ENCODE measurements around the gene HMCN1. TPM values are rescaled to one million over a fixed set of nuclear protein-coding genes. Genes with fewer than 3 reads are reported as not detected.

The HMCN1 gene
- total RNA-seq, 1 donor from 2014 or later = 24.7 TPM

DNA sequence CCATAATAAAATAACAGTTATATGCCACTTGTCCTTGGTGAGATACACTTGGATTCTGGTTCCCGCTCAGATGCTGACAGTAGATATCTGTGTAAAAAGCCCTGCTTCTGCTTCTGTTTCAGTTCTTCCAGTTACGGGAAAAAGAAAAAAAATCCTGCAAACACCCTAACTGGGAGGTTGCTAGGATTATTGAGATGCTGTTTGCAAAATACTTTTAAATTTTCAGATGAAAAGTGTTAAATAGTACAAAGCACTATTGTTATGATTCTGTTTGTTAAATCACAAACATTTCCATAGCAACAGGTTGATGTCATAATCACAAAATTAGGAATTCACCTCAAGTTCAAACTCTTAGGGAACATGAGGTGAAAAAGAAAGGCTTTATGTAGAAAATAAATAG lies 232.3 kb downstream of the HMCN1 start:
- peak; percentile 39 for DNase-seq

DNA sequence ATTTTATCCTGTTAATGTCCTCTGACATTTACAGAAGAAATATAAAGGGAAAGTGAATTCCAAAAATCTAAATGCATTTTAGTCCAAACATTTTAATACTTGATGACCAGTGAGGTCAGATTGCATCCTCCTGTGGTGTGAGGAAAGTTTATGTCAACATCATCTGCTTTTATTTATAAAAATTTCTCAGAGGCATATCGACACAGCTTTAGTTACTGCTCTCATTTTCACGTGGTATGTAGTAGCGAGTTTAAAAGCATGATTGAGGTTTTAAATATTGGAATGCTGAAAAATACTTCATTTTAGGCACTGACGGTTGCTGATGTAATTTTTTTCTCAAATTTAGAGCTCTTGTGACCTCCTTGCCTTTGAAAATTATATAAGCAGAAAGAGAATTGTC lies 234.8 kb downstream of the HMCN1 start:
- DNase-seq = peak; percentile 24

DNA sequence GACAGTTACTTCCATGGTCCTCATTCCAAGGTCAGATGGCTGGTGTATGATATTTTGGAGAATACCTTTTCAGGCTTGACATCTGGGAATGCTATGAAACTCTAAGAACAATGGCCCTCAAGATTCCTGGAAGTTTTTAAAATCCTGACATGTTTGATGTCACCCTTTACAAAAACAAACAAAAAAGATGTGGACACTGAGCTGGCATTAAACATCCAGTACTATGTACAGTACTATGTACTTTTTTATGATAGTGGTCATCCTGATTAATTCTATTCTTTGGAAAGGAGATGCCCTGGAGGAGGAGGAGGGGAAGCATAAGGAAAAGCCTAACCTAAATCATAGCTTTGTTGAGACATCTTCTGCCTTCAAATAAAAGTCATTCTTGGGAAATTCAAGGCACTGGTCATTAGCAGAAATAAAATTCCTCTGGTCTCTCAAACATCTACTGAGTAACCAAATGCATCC lies 235.4 kb downstream of the HMCN1 start:
- DNase-seq = no peak

DNA sequence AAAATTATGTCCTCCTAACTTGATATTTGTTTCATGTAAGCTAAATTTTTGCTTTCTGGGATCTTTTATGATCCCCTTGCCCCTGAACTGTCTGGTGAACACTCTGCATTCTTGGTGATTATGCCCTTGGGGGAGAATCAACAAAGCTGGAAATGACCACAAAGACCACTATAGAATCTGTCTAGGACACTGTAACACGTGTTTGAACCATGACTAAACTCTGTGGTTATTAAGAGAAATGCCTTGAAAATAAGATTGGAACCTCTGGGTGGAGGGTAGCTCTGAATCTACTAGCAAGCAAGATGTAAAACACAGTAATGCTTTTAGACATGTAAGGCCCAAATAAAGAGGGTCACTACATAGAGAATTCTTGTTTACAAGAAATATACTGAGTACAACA lies 237.5 kb downstream of the HMCN1 start:
- DNase-seq = no peak

DNA sequence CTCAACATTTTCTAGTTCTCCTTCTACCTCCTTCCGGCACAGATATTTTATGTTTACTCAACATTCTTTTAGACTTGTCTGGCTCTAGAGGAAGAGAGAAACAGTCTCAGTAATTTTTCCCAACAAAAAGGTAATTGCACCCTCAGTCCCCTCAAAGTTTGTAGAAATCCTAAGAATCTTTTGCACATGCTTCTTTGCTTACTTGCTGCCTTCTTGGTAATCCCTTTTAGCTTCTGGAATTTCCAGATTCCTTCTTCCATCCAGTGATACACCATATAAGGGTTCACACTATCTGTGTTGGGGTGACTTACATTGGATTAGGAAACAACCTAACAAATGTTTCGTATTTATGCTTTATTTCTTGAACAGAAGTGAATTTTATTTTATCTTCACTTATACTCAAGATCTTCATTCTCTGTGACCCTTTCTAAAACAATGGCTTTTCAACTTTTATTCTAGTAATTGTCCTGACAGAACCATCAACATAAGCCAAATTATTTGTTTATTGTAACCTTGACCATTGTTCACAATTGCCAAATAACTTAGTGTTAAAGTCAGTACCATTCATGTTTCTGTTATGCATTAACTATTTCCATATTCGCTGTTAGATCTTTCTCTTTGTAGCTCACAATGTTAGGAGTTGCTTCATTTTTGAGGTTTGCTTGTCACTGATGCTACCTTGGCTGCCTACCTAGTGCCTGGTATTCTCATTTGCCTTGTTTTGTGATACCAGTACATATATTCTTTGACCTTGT lies 238.1 kb downstream of the HMCN1 start:
- no peak for DNase-seq

DNA sequence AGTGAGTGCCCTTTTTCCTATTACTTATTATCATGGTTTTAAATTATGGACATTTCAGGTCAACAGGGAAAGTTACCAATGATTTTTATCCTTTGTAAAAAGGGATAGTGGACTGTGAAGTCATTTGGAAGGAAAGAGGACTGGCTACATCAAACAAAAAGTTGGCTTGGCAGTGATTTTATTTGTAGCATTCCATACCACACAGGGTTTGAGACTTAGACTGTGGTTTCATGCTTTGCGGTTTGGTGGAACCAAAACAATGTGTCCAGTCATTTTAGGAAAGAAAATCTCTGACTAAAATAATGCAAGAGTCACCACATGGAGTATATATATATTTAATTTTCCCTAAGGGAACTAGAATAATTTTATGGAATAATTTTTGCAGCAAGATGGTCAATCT lies 239.5 kb downstream of the HMCN1 start:
- DNase-seq = no peak

DNA sequence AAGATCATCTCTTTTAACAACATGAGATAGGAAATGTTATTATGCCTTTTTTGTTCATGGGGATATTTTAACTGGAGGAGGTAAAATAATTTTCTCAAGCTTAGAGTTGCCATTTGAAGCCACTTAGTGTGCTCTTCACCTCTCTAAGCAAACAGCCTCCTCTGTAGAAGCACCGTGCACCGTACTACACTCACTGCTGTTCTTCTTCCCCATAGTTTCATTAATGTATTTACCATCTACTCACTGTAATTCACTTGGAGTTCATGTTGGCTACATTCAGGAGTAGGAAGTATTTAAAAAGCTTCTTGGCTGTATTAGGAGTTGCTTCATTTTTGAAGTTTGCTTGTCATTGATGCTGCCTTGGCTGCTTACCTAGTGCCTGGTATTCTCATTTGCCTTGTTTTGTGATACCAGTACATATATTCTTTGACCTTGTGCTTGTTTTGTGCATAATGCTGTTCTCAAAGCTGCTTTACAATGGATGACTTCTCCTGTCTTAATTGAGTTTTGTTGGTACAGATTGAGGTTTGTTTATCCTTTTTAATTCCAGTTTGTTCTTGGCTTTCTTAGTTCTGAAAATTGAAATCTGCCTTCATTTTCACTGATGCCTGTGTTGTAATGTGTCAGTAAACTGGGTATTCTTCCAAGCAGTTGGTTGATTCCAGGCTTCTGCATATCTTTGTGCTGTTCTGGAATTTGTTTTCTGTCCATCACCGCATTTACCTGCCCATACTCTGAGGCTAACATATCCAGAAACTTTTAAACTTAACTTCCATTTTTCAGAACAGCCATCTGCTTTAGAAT lies 240.4 kb downstream of the HMCN1 start:
- DNase-seq = peak; percentile 31

DNA sequence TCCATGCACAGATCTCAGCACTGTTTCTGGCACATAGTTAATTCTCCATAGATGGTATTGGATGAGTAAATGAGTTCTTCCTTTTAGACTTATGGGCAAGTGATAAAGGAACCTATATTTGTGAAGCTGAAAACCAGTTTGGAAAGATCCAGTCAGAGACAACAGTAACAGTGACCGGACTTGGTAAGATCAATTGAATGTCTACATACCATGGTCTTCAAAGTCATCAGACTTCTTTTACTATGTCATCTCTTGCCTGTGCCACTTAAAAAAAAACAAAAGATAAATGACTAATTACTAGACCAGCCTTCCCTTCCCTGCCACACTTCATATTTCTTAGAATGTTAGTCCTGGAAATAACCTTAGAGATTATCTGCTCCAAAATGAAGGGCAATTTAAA lies 246.7 kb downstream of the HMCN1 start:
- DNase-seq = no peak

DNA sequence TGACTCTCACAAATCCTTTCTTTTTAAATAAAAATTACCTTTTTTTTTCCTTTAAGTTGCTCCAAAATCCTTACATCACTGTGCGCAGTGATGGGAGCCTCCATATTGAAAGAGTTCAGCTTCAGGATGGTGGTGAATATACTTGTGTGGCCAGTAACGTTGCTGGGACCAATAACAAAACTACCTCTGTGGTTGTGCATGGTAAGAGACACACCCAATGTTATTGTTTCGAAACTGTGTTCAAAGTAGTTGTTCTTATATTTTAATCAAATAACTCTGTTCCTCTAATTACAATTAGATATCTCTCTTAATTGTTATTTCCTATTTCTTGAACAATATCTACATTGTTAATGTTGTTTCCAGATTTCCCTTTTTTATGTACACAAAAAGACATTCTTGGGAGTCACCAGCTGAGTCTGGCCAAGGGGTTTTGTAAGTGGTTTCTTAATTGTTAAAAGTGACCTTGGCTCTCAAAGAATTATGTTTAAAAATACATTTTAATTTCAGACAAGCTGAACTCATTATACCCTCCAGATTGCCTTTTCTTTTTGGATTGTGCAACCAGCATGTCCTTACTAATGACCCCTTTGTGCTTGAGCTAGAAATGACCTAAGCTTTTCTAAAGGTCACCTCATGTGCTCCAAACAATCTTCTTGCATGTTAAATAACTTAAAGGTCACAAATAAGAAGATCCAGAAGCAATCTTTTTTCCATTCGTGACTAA lies 250.1 kb downstream of the HMCN1 start:
- DNase-seq = no peak

DNA sequence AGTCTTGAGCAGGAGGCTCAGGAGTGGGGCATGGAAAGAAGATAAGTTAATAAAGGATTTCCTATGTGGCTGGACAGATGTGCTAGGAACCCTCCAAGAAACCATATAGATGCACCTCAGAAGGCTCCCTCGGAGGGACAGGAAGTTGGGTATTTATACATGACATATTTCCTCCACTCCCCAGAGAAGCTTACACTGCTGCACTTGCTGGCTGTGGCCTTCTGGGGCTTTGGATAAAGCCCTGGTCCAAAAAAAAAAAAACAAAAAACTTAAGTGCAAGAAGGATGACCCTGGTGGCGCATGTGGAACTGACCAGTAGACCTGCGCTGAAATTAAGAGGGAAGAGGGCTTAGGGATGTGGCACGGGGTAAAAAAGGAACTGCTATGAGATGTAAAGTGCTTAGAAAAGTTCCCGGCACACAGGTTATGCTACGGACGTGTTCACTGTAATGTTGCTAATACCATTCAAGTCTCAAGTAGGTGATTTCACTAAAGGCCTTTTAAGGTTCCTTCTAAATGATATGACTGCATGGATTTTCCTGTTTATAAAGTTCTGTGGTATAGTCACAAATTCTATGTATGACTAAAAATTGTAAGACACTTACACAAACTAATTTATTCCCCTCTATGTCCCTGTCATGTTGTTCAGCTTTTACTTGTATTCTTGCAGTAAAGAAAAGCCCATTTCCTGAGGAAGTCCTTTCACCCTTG lies 253.6 kb downstream of the HMCN1 start:
- no peak for DNase-seq

DNA sequence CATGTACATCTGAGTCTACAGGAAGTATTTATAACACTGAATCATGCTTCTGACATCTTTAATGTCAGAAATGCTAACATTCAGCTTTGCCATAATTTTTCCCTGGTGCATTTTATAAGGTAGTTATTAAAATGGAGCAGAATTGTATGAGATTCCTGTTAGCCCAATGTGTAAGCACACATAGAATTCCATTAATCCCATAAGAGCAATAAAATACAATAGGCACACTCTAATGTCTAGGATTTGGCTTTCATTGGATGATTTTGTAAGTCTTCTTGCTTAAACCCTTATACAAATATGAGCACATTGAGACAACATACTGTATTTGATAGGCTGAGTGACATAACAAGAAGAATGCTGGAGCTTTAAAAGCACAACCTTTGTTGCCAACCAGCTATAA lies 256.4 kb downstream of the HMCN1 start:
- DNase-seq = no peak

DNA sequence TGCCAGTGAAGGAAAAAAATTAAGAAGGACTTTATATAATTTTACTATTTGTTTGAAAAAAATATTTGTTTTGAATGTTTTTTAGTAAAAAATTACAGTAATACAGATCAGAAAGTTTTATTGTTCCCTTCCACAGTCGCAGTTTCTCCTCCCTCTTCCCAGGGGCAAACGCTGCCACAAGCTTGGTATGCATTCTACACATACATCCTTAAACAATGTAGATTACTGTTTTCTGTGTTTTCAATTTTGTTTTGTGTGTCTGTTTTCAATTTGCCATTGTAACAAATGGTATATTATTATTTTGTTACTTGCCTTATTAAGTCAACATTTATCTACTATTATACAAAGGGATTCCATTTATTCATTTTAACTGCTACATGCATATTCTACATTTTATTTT lies 257.1 kb downstream of the HMCN1 start:
- DNase-seq = no peak

DNA sequence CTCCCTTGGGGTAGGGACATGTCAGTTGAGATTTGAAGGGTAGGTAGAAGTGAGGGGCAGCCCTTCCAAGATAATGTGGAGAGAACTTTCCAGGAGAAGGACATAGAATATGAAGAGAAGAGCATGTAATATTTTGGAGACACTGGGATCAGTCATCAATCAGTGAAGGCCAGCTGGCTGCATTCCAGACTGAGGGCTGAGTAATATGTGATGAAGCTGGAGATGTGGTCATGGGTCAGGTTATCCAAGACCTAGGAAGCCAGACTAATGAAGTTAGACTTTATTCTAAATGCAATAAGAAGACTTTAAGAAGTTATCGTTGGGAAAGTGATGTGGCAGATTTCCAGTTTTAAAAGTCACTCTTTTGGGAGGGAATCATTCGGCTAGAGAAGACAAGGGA lies 262.0 kb downstream of the HMCN1 start:
- DNase-seq = no peak

DNA sequence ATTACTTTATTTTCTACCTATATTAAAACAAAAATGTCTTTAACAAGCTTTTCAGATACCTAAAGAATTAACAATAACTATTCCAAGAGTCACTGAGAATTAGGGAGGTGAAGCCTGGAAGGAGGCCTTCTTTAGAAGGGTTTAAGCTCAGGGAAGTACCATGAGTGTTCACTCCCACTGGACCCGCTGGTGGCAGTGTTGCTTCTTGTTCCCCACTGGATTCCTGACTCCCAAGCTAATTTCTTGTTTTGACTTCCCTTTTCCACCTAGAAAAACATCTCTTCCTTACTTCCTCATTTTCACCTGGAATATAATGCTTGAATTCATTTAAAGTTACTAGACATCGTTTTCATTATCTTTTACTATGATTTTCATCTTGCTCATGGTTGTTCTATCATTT lies 264.2 kb downstream of the HMCN1 start:
- DNase-seq = no peak

DNA sequence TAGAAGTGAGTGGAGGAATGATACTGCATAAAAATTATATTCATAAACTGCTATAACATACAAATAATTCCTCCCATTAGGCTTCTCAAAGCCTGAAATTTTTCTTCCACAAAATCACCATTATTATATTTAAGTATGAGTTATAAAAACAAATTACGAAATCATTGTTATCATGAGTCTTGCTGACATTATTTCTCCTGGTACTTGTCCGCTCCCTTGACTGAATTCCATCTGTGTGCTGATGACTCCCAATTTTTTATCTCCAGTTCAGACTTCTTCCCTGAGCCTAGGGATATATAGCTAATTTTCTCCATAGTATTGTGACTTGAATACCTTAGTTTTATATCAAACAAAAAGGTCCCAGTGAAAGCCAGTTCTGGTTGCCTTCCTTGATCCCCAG lies 268.2 kb downstream of the HMCN1 start:
- DNase-seq = no peak

DNA sequence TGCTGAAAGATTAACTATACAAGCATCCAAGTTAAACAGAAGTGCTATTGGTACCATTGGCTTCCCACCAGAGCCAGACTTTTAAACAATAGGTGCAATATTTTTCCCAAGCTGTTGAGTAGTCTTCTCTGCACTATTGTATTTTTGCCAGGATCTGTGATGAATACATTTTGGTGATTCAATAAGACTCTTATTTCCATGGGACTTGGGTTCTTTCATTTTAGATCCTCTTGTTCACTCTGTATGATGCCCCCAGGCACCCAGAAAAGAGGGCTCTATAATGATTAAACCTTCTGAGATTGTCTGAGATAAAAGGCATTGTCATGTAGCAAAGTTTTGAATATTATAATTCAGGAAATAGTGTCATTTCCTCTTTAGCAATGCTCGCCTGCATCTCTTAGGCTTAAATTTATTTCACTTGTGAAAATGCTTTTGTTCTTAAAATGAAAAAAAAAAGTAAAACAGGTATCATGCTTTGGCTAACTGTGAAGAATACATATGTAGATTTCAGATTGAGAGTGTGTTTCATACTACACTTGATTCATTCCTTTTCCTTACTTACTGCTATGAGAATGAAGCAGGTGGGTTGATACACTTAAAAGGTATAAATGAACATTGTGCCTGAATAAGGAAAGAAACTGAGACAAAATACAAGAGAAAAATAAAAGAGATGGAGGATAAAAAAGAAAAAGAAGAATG lies 275.0 kb downstream of the HMCN1 start:
- DNase-seq = peak; percentile 4

DNA sequence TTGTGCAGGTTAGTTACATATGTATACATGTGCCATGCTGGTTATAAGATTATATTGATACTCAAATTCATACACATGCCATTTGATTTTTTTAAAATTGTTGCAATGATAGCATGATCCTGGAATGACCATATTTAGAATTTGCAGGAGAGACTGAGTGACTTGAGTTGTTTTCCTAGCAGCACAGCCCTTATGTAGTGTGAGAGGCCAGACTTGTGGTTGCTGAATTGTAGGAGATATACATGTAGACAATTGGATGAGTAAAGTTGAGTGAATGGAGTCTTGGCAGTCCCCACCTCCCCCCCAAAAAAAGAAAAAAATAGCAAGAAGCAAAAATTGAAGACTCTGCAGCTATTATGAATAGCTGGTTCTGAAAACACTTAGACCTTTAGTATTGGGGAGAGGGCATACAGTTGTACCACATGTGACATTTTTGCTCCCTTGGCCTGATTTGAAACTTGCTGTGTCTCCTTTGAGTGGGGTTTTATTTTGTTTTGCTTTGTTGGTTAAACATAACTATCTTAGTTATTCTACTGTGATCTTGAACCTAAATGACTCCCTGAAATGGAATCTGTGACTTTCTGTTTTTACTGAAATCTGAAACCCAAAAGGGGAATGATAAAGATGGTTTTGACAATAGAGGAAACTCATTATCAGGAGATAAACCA lies 280.3 kb downstream of the HMCN1 start:
- DNase-seq = no peak

DNA sequence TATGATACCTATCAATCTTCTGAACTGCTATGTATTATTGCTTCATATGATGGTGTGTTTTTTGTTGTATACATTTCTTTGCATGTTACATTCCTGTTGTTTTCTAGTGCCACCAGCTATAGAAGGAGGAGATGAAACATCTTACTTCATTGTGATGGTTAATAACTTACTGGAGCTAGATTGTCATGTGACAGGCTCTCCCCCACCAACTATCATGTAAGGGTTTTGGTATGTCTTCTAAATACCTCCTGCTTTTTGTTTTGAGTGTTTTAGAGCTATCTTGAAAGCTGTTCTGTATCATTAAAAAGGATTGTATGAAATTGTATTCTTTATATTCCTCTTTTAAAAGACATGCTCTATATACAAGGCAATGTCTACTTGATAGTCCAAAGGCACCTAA lies 282.7 kb downstream of the HMCN1 start:
- no peak for DNase-seq

DNA sequence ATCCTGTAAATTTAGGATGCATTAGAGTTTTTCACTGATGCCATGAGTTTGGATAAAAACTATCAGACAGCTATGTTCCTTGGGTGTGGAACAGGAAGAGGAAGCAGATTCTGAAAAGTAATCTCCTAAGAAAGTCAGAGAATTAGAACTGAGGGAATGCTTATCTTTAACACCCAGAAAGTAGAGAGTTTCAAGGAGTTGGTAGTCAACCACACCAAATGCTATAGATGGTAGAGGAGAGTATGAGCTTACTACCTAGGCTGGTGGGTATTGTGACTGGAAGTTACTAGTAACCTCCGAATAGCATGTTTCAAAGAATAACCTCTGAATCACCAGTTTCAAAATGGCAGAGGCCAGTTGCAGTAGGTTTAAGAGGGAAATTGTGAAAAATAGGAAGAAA lies 288.0 kb downstream of the HMCN1 start:
- DNase-seq = no peak

DNA sequence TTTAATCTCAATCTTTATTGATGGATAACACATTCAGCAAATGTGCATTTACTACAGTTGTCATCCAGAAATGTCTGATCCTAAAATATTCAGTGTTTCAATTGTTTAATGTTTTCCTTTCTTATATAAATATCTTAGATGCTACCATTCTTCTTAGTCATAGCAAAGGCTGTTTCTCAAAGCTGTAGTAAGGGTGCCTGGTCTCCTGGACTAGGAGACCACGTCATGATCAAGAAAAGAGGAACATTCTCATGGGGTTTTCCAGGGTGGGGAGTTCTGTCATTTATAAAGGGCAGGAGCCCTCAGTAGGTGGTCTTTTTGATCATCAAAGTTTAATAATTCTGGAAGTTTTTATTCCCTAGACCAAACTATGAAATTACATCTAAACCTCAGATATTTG lies 292.8 kb downstream of the HMCN1 start:
- no peak for DNase-seq

DNA sequence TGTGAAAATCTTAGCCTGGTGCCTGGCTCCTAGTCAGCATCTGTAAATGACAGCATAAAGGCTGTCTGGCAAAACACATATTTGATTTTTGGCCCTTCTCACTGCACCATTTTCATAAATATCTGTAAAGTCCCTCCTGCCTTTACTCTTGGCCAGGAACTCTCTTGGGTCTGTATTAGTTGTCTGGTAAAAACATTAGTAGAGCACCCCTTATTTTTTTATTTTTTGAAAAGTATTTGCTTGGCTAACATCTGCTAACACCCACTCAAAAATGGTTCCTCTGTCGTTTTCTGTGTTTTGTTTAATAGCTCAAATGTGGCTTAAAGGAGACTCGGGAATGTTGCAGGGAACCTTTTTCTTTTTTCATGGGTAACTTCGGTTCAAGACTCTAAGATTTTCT lies 293.4 kb downstream of the HMCN1 start:
- no peak for DNase-seq
